HCT116 (cell line): ENCODE measurements around the gene SLC6A12. TPM values are rescaled to one million over a fixed set of nuclear protein-coding genes. Genes with fewer than 3 reads are reported as not detected.

Source experiments
- ATAC-seq: fragments of 200-7000 bp; cut with Tn5 transposase; 2 replicates; pipeline ENCODE4 v1.9.1; 2020; ENCODE audit warnings: mild to moderate bottlenecking, moderate library complexity
- BruUV-seq: library from RNA; stranded (reverse); fragments of 400-500 nt; replicated peaks from 2 replicates; lab custom pipeline; 2021; lab: Mats Ljungman, UMichigan
- CTCF ChIA-PET: fragments of 300-600 bp; sonication (Branson Sonifier 250); formaldehyde crosslinking; loops from one replicate; lab custom pipeline; 2021; ENCODE audit warnings: antibody characterized with exemption; lab: Charles Lee
- POLR2A ChIA-PET: fragments of 300-600, 350-600 bp; sonication (Branson Sonifier 250); formaldehyde crosslinking; loops from one replicate; lab custom pipeline; 2021; ENCODE audit warnings: antibody characterized with exemption; lab: Charles Lee
- RAD21 ChIA-PET, 2 experiments: fragments of 300-600 bp; sonication (Branson Sonifier 250); formaldehyde crosslinking; loops; one replicate each; lab custom pipeline; 2023; ENCODE audit warnings: low total read pairs in 2 of 2; ENCODE audit not compliant: uncharacterized antibody in 2 of 2, unreplicated experiment in 2 of 2, low non-redundant PET in 1 of 2; lab: Charles Lee
- DNase-seq: peaks from one replicate; pipeline ENCODE4 v3.0.0-alpha.2; 2010; ENCODE audit warnings: low read depth, low spot score
- H2AFZ ChIP-seq: fragments of 200-600 bp; shearing (Covaris generic), sonication (generic); 2 replicates; pipeline ENCODE4 v1.6.1; 2017; ENCODE audit warnings: low read depth, mixed run types, mixed read lengths, antibody characterized with exemption, low read length; ENCODE audit not compliant: poor library complexity, severe bottlenecking
- H3K27ac ChIP-seq: 2 replicates; pipeline ENCODE4 v1.5.1; 2012; ENCODE audit warnings: low read depth, low read length
- H3K27me3 ChIP-seq: fragments of 200-600 bp; sonication (generic); 2 replicates; pipeline ENCODE4 v1.6.1; 2016; ENCODE audit warnings: mixed run types, low read length, mixed read lengths; ENCODE audit not compliant: insufficient read depth
- H3K36me3 ChIP-seq, 2 experiments: fragments of 200-500 bp in 1 of 2; fragments of 200-600 bp in 1 of 2; sonication (Bioruptor generic) in 1 of 2; sonication (generic) in 1 of 2; 2 replicates each; pipeline versions ENCODE4 v1.5.1 to v1.6.1; 2014 to 2016; ENCODE audit warnings: low read length in 2 of 2, inconsistent platforms in 1 of 2, mixed read lengths in 1 of 2, mixed run types in 1 of 2; ENCODE audit not compliant: insufficient read depth in 2 of 2, control insufficient read depth in 1 of 2
- H3K4me1 ChIP-seq, 2 experiments: fragments of 200-600 bp in 1 of 2; sonication (generic) in 1 of 2; 2 replicates each; pipeline versions ENCODE4 v1.5.1 to v1.6.1; 2012 to 2017; ENCODE audit warnings: low read length in 2 of 2, inconsistent platforms in 1 of 2, mild to moderate bottlenecking in 1 of 2, mixed read lengths in 1 of 2, mixed run types in 1 of 2, moderate library complexity in 1 of 2; ENCODE audit not compliant: insufficient read depth in 2 of 2, control insufficient read depth in 1 of 2
- H3K4me2 ChIP-seq: fragments of 200-600 bp; sonication (generic); 2 replicates; pipeline ENCODE4 v1.6.1; 2017; ENCODE audit warnings: mixed run types, low read length, mixed read lengths
- H3K4me3 ChIP-seq, 2 experiments: fragments of 200-600 bp in 1 of 2; sonication (generic) in 1 of 2; replicated peaks in 1 of 2; 2 replicates each; pipeline ENCODE4 v1.5.1; 2011 to 2016; ENCODE audit warnings: low read length in 2 of 2, control low read depth in 1 of 2, low read depth in 1 of 2, mild to moderate bottlenecking in 1 of 2, mixed read lengths in 1 of 2, mixed run types in 1 of 2
- H3K79me2 ChIP-seq: fragments of 200-600 bp; sonication (generic); 2 replicates; pipeline ENCODE4 v1.6.1; 2017; ENCODE audit warnings: mild to moderate bottlenecking, mixed run types, low read length, moderate library complexity, mixed read lengths; ENCODE audit not compliant: insufficient read depth
- H3K9ac ChIP-seq: fragments of 200-600 bp; sonication (generic); 2 replicates; pipeline ENCODE4 v1.6.1; 2016; ENCODE audit warnings: low read length, mixed read lengths
- H3K9me2 ChIP-seq: fragments of 200-600 bp; sonication (generic), shearing (Covaris generic); 2 replicates; pipeline ENCODE4 v1.6.1; 2017; ENCODE audit warnings: mixed run types, mild to moderate bottlenecking, moderate library complexity; ENCODE audit not compliant: insufficient read depth
- H3K9me3 ChIP-seq, 2 experiments: fragments of 200-500 bp in 1 of 2; fragments of 200-600 bp in 1 of 2; sonication (Bioruptor generic) in 1 of 2; sonication (generic) in 1 of 2; 2 replicates each; pipeline ENCODE4 v1.6.1; 2014 to 2017; ENCODE audit warnings: low read length in 2 of 2, mixed read lengths in 2 of 2, inconsistent platforms in 1 of 2, low read depth in 1 of 2, mild to moderate bottlenecking in 1 of 2, mixed run types in 1 of 2, moderate library complexity in 1 of 2; ENCODE audit not compliant: control insufficient read depth in 1 of 2, insufficient read depth in 1 of 2
- H4K20me1 ChIP-seq: fragments of 200-600 bp; sonication (generic), shearing (Covaris generic); 2 replicates; pipeline ENCODE4 v1.6.1; 2017; ENCODE audit warnings: mixed run types, mild to moderate bottlenecking, moderate library complexity; ENCODE audit not compliant: insufficient read depth
- CEBPB ChIP-seq: IDR thresholded peaks from 2 replicates; pipeline ENCODE4 v1.6.1; 2012; ENCODE audit warnings: low read depth
- CTCF ChIP-seq, 3 experiments: fragments of 200-600 bp in 1 of 3; sonication (generic) in 1 of 3; IDR thresholded peaks in 2 of 3; conservative IDR thresholded peaks in 1 of 3; 2 replicates each; pipeline ENCODE4 v1.5.1; 2012 to 2017; ENCODE audit warnings: low read depth in 2 of 3, low read length in 2 of 3, antibody characterized with exemption in 1 of 3, borderline replicate concordance in 1 of 3, control low read depth in 1 of 3, mild to moderate bottlenecking in 1 of 3, mixed read lengths in 1 of 3, mixed run types in 1 of 3, moderate library complexity in 1 of 3; ENCODE audit not compliant: insufficient read depth in 1 of 3
- EZH2phosphoT487 ChIP-seq: fragments of 200-600 bp; IDR thresholded peaks from 2 replicates; pipeline ENCODE4 v1.6.1; 2018; ENCODE audit warnings: antibody characterized with exemption, borderline replicate concordance
- POLR2A ChIP-seq: IDR thresholded peaks from 2 replicates; pipeline ENCODE4 v1.7.0; 2011; ENCODE audit warnings: borderline replicate concordance; ENCODE audit not compliant: insufficient read depth, insufficient read length; ENCODE audit errors: extremely low read depth
- POLR2AphosphoS5 ChIP-seq: IDR thresholded peaks from 2 replicates; pipeline ENCODE4 v1.6.1; 2011; ENCODE audit warnings: mild to moderate bottlenecking, low read depth, low read length, moderate library complexity
- REST ChIP-seq: IDR thresholded peaks from 2 replicates; pipeline ENCODE4 v1.6.1; 2012; ENCODE audit warnings: low read depth
- SIN3A ChIP-seq: IDR thresholded peaks from 2 replicates; pipeline ENCODE4 v1.6.1; 2012; ENCODE audit warnings: low read depth
- ZFX ChIP-seq: fragments of 450-650 bp; IDR thresholded peaks from 2 replicates; pipeline ENCODE4 v1.6.1; 2017
- ZNF274 ChIP-seq: fragments of 200-500 bp; sonication (Bioruptor generic); IDR thresholded peaks from 2 replicates; pipeline ENCODE4 v1.6.1; 2014; ENCODE audit warnings: mild to moderate bottlenecking, low read depth, low read length, inconsistent platforms
- intact Hi-C: fragments of 100-400 bp; cut with micrococcal nuclease; formaldehyde crosslinking; loops from 2 replicates; pipeline ENCODE4 v1.10.0; 2022
- total RNA-seq: library from RNA; stranded (reverse); gene quantifications from one replicate; pipeline ENCODE4 v1.2.1, GENCODE V29; 2021; ENCODE audit not compliant: unreplicated experiment

The SLC6A12 gene
- total RNA-seq, 1 experiment from 2014 or later: 0.64 TPM

- Histone ChIP-seq H3K9me3 (no peaks in the 10 kb centered on the region), H2AFZ (no peak overlapping the region), H3K4me3 (no peak overlapping the region), H3K4me1 (peaks cover 9 to 47% of the 10 kb centered on the region in 2 experiments; a peak in 3 of 4 replicates), H3K27me3 (no peaks in the 10 kb centered on the region), H3K27ac (no peak overlapping the region), H3K4me2 (peak overlapping the region; percentile 83; the same call in 1 of the 2 replicates), H3K9ac (no peak overlapping the region), H4K20me1 (no peaks in the 10 kb centered on the region), H3K9me2 (no peaks in the 10 kb centered on the region), H3K36me3 (no peaks in the 10 kb centered on the region), H3K79me2 (no peaks in the 10 kb centered on the region)
- BruUV-seq: no TSS peak
- ChIA-PET RAD21 (interaction anchor here in 1 of 2 experiments (1.1 kb wide), 1 partner anchor 25 kb away, joined by 3 read pairs; no protein-coding TSS in a partner anchor), POLR2A (interaction anchor here (1.3 kb wide), 1 partner anchor 11 kb away, joined by 3 read pairs; no protein-coding TSS in a partner anchor), CTCF (no interaction called here)
- ATAC-seq (no peak), DNase-seq (no peak)
- intact Hi-C loops: no loop called here
- no peak for TF ChIP-seq ZFX
- TF ChIP-seq ZNF274: no peak
- TF ChIP-seq CTCF (IDR thresholded peaks at IDR 0.05 in 2 of 3, conservative IDR thresholded peaks at IDR 0.05 in 1 of 3; ENCODE audit: borderline replicate concordance in 1 of 3, insufficient read depth in 1 of 3, low read depth in 2 of 3, low read length in 2 of 3): no peak
- no peak for TF ChIP-seq POLR2A
- no peak for TF ChIP-seq REST
- no peak for TF ChIP-seq POLR2AphosphoS5
- TF ChIP-seq CEBPB: no peak
- no peak for TF ChIP-seq EZH2phosphoT487
- no peak for TF ChIP-seq SIN3A
Observed at GRCh38 chr12:177336-177979, 36.5 kb downstream of the SLC6A12 start.
